ENCODE data around the gene TXNL4A.
A peak's percentile ranks its signal among the peaks of the same experiment; 100 is the strongest.
"Not testable (repeated sequence)": the region's sequence is repeated elsewhere in the genome, so short reads cannot be mapped to it uniquely, and the experiment has no call there.

The TXNL4A gene

GRCh38 chr18:79988451-79989194, at the start of gene TXNL4A:
TSS of gene TXNL4A (minus strand) at chr18:79988563. CDS start at chr18:79988392, 171 bp downstream.
- peak; percentile 86 for DNase-seq

GRCh38 chr18:80037300-80037699, 48.9 kb upstream of the TXNL4A start:
- no peak for DNase-seq

GRCh38 chr18:80035997-80036396, 47.6 kb upstream of the TXNL4A start:
- no peak for DNase-seq

GRCh38 chr18:80034852-80035406, 46.6 kb upstream of the TXNL4A start:
- no peak for DNase-seq

- DNase-seq, result peak; percentile 100
Observed at GRCh38 chr18:80034068-80034851, 45.9 kb upstream of the TXNL4A start, which contains the start of gene RBFA. TSS of gene RBFA (plus strand) at chr18:80034434. CDS start at chr18:80034496, 62 bp downstream.

- DNase-seq, result peak; percentile 67
Observed at GRCh38 chr18:80033181-80034067, 45.1 kb upstream of the TXNL4A start.

- DNase-seq, result no peak
Observed at GRCh38 chr18:80029690-80030089, 41.3 kb upstream of the TXNL4A start.

GRCh38 chr18:80027719-80028118, 39.4 kb upstream of the TXNL4A start:
- not testable (repeated sequence) for DNase-seq

- DNase-seq, result no peak
Observed at GRCh38 chr18:80026363-80026762, 38.0 kb upstream of the TXNL4A start.

- no peak for DNase-seq
Observed at GRCh38 chr18:80023173-80023572, 34.8 kb upstream of the TXNL4A start.

- no peak for DNase-seq
Observed at GRCh38 chr18:80022613-80023012, 34.2 kb upstream of the TXNL4A start.

GRCh38 chr18:80012714-80013113, 24.4 kb upstream of the TXNL4A start:
- no peak for DNase-seq

GRCh38 chr18:80011496-80012137, 23.3 kb upstream of the TXNL4A start:
- DNase-seq, result not testable (repeated sequence)

- no peak for DNase-seq
Observed at GRCh38 chr18:80010551-80010906, 22.2 kb upstream of the TXNL4A start.

- DNase-seq, result no peak
Observed at GRCh38 chr18:80009661-80010550, 21.5 kb upstream of the TXNL4A start.

- no peak for DNase-seq
Observed at GRCh38 chr18:80006724-80007123, 18.4 kb upstream of the TXNL4A start.

- DNase-seq, result no peak
Observed at GRCh38 chr18:80004600-80005342, 16.4 kb upstream of the TXNL4A start.

GRCh38 chr18:80002468-80002867, 14.1 kb upstream of the TXNL4A start:
- DNase-seq, result no peak

GRCh38 chr18:80000877-80001276, 12.5 kb upstream of the TXNL4A start:
- DNase-seq, result no peak

GRCh38 chr18:79999701-80000100, 11.3 kb upstream of the TXNL4A start:
- DNase-seq, result not testable (repeated sequence)

Data from stimulated activated CD4-positive, alpha-beta T cell treated with anti-CD3 and anti-CD28 coated beads, Interleukin-4, amount 100 ng/mL, for 1 hour (primary cell).